IPS DF 4.7 (cell line): ENCODE results near the gene LBP.
"Not testable (repeated sequence)": the region's sequence is repeated elsewhere in the genome, so short reads cannot be mapped to it uniquely, and the experiment has no call there.

Experiments used
- DNase-seq: peaks from one replicate; pipeline ENCODE4 v3.0.0-alpha.2; 2013; ENCODE audit warnings: low spot score; ENCODE audit errors: extremely low read depth

LBP gene

DNA sequence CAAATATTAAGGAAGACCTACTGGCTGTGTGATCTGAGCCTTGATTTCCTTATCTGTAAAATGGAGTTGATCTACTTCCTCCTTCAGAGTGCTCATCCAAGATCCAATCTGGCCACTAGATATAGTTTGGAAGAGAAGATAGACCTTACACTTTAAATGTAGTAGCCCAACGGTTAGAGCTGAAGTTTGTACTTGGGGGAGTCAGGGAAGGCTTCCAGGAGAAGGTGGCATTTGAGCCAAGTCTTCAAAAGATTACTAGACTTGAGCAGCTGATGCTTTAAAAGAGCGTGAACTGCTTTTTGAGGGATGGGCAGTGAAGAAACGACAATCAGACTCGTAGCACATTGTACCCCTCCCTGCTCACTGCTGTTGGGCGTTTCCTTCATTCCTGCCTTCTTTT lies 3.6 kb downstream of the LBP start:
- no peak for DNase-seq

DNA sequence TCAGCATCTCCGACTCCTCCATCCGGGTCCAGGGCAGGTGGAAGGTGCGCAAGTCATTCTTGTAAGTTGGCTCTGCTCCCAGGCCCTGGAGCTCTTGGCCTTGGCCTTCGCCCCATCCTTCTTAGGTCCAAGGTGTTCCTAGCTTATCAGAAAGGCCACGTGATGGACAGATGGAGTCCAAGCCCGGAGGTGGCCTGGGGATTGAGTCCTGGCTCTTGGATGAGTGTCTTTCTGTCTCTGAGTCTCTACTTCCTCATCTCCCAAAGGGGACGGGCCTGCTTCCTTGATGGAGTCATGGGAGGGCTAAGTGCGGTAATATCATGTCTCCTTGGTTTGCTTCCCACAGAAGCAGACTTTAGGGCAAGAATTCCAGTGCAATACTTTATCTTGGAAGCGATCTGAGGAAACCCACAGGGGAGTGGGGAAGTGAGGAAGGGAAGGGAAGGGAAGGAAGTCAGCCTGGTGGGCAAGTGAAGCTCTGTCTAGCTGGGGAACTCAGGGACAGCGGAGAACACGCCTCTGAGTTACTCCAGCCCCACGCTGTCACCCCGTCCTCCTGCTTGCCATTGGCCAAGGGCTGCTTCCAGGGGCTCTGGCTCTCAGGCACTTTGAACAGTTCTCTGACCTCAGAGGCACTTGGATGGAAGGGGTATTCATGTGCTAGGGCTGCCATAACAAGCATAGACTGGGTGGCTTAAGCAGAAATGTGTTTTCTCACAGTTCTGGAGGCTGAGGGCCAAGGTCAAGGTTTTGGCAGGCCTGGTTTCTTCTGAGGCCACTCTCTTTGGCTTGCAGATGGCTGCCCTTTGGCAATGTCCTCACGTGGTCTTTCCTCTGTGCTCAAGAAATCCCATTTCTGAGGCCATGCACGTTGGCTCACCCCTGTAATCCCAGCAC lies 4.8 kb downstream of the LBP start:
- no peak for DNase-seq

DNA sequence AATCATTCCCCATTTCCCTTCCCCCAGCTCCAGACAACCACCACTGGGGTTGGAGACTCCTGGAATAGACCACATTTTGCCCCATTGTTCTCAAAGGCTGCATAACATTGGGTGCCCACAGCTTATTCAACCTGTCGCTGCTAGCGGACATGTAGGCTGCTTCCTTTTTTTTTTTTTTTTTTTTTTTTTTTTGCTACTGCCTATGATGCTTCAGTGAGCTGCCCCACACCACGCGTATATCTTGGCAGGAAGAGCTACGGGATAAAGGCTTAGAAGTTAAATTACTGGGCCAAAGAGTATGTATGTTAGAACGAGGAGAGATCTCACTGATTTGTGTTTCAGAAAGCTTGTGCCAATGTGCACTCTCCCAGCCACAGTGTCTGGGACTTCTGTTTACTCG lies 7.0 kb downstream of the LBP start:
- DNase-seq = no peak

DNA sequence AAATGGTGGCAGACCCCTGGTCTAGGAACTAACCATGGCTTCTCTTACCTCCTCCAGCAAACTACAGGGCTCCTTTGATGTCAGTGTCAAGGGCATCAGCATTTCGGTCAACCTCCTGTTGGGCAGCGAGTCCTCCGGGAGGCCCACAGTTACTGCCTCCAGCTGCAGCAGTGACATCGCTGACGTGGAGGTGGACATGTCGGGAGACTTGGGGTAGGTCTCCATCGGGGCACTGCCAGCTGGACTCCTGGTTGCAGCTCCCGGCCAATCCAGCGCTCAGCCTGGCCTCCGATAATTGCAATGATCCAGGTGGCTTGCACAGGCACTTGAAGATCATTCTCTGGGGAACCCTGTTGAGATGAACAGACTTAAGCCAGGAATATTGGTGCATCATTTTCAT lies 7.9 kb downstream of the LBP start:
- DNase-seq = no peak

DNA sequence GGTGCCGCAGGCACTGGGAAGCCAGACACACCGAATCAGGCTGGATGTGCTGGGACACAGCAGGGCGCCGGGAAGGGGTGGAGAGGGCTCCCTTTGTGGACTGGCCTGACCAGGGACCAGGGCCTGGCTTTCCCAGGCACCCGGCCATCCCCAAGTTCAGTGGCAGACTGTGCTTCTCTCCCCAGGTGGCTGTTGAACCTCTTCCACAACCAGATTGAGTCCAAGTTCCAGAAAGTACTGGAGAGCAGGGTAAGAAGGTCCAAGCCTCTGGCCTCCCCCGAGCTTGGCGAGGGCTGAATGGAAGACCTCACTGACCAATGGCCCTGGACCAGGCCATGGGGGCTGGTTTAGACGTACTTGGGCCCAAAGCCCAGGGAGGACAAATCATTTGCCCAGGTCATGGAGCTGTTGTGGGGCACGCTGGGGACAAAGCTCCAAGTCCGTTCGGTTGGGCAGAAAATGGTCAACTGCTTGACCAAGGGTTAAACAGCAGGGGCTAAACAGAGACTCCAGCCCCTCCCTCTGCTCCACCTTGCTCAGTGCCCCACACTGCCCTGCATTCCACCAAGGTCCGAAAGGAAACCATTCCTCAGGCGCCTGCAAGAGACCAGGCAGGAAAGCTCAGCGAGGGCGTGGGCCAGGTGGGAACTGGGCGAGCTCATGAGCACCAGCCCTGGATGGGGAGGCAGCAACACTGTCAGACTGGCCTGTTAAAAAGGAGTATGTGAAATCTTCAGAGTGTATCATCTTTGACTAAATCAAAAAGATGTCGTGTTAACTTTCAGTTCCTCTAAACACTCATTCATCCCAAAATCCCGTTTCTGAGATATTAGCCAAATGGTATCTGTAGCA lies 9.1 kb downstream of the LBP start:
- DNase-seq = no peak

DNA sequence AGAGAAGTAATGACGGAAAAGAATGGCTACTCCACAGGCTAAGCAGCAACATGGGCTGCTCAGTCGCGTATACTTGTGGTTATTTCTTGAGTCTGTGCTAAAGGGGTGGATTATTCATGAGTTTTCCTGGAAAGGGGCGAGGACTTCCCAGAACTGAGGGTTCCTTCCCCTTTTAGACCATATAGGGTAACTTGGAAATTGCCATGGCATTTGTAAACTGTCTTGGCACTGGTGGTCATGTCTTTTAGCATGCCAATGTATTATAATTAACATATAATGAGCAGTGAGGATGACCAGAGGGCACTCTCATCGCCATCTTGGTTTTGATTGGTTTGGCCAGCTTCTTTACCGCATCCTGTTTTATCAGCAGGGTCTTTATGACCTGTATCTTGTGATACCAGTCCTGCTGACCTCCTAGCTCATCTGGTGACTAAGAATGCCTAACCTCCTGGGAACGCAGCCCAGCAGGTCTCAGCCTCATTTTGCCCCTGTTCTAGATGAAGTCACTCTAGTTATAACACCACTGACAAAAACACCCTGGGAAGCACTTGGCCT lies 11.4 kb downstream of the LBP start:
- no peak for DNase-seq

DNA sequence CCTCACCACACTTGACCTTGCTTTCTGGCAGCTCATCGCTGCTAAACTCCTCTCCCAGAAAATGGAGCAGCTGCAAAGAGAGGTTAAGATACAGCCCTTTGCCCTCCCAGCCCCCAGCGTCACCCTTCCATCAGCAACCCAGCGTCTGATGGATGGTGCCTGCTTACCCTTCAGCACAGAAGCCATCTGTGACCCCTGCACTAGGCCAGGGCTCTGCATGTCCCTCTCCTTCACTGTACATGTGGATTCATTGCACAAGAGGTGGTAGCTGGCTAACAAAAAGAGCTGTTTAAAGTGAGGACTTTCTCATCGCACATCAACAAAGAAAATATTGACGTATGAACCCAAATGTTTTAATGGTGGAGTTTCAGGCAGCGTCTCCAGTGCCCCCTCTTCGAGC lies 12.3 kb downstream of the LBP start:
- no peak for DNase-seq

DNA sequence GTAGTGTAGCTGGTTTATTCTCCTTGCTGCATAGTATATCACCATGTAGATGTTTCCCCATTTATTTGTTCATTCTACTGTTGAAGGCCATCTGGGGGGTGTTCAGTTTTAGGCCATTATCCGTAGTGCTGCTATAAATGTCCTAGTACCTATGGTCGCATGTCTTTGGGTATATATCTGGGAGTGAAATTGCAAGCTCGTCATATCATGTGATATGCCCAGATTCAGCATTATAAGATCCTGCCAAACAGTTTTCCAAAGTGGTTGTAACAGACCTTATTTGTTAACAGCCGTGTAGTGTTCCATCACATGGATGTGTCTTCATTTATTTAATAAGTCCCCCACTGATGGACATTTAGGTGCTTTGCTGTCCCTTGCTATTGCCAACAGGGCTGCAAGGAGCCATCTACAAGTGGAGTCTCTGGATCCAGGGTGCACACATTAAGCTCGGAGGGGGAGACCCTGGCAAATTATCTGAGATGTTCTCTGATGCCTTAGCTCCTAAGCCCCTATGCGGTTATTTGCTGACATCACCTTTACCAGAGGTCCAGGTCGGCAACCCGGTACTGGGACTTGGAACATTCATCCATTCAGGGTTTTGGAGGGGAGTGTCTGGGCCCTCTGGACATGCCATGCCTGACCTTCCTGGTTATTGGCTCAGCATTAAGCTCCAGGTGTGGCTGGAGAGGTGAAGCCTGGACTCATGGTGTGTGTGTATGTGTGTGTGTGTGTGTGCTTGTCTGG lies 16.9 kb downstream of the LBP start:
- DNase-seq = no peak

DNA sequence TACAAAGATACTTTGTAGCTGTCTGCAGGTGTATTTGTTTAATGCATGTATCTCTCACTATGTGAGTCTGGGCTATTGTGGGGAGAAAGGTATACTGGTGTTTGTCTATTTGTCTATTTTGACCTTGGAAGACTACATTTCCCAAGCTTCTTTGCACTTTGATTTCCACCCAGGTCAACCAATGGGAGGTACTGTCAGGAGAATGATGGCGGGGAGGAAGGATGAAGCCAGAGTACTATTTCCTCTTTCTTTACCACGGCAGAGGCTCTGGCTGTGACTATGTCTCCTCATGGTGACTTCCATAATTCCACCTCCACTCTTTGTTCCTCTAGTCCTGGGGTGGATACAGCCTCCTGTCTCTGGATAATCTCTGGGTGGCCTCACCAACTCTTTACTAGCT lies 23.1 kb downstream of the LBP start:
- DNase-seq = no peak

DNA sequence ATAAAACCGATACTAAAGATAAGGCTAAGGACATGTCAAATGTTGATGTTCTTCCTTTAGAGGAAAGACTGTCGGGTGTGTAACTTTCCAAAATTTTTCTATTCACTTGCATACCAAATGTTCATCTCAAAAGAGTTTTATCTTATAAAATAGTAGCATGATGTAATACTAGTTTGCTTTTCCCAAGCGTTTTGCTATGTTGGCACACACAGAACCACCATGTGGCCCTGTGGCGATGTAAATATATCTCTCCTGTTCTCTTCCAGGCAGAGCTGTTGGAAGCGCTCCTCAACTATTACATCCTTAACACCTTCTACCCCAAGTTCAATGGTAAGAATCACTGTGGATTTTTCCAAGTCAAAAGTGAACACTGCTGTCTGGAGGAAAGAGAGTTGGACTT lies 26.5 kb downstream of the LBP start:
- no peak for DNase-seq

DNA sequence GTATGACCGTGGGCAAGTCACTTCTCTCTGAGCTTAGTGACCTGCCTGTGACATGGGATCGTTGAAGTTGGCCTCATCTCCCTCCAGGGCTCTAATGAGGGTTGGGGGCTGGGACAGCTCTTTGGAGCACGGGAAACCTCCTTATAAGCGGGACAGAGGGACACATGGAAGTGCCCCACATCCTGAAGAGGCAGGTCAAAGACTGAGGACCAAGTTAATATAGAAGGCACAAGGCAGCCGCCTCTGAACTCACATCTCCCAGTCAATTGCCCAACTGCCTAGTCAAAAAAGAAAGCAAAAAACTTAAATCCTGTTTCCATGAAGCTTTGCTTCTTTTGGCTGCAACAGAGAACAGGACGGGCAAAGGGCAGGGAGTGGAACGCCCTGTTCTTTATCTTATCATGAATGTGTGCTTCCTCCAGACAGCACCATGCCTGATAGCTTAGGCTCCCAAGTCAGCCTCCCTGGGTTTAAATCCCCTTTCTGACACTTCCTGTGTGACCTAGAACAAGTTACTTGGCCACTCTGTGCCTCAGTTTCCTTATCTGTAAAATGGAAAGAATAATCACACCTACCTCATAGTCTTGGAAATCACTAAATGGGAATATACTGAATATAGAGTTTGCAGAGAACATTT lies 27.1 kb downstream of the LBP start:
- no peak for DNase-seq

DNA sequence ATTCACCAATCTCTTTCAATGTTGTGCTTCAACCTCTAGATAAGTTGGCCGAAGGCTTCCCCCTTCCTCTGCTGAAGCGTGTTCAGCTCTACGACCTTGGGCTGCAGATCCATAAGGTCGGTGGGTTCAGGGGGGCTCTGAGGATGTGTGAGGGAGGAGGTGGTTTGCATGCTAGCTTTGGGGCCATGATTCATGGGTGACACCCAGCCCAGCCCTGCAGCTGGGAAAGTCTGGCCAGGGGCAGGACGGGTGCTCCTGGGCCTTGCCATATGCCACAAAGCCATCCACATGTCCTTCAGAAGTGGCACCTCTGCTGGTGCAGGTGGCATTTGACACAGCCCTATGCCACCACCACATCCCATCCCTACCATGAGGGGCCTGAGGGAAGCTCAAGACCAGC lies 27.6 kb downstream of the LBP start:
- DNase-seq = no peak

DNA sequence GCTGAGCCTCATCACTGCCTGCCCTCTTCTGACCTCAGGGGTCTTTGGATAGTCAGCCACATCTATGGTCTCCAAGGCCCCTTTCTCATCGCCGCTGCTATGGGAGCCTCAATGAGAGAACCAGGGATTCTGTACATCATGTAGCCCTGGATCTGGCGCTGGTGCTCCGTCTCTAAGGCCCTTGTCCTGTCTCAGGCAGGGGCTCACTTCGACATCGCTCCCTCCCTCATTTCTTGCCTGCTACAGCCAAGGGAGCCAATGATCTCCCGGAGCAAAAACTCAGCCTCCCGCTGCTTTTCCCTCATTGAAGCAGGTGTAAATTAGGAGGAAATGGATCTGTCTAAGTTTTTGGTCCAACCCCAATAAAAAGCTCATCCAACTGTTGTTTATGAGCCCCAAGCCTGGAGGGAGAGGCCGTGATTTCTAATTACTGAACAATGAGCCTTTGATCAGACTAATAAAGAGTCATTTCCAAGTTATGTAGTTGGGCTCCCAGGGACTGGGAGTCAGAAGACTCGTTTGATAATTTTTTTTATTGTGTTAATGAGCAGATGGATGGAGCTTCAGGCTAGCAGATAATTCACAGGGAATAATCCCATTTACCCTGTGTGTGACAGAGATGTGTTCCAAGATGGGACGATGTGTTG lies 30.9 kb downstream of the LBP start:
- no peak for DNase-seq

DNA sequence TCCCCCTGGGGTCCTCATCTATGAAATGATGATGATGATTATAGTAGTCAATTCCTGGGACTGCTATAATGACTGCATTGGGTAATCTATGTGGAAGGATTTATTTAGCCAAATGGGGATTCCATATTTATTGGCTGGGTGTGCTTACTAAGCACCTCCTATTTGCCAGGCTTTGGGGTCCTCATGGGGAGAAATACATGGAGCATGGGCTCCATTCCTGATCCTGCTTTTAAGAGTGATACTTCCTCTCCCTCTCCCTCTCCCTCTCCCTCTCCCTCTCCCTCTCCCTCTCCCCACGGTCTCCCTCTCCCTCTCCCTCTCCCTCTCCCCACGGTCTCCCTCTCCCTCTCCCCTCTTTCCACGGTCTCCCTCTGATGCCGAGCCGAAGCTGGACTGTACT lies 31.6 kb downstream of the LBP start:
- DNase-seq = not testable (repeated sequence)

DNA sequence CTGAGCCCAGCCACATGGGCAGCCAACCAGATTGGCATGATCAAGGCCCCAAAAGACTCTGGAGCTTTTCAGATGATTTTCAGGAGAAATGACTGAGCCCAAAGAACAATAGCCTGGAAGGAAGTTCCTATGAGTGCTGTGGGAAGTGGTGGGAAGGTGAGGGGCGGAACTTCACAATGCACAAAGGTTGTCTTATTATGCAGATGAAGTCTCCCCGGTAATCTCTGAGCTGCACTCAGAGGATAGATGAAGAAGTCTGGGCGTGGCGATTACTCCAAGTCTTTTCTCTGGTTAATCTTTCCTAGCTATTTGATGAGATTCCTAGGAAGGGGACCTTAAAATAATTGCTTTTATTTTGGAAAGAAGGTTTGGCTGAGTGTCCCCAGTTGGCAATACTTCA lies 36.9 kb downstream of the LBP start:
- DNase-seq = no peak

DNA sequence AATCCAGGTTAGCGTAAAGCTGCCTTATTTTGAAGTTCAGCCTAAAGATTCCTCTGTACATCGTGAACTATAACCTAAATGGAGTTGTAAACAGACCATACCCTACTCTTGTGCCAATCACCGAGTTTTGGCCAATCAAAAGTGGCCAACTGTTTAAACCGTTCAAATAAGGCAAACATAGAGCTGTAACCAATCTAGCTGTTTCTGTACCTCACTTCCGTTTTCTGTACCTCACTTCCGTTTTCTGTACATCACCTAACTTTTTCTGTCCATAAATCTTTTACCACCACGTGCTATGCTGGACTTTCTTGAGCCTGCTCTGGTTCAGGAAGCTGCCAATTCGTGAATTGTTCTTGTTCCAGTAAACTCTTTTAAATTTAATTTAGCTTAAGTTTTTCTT lies 39.7 kb downstream of the LBP start:
- DNase-seq = no peak

DNA sequence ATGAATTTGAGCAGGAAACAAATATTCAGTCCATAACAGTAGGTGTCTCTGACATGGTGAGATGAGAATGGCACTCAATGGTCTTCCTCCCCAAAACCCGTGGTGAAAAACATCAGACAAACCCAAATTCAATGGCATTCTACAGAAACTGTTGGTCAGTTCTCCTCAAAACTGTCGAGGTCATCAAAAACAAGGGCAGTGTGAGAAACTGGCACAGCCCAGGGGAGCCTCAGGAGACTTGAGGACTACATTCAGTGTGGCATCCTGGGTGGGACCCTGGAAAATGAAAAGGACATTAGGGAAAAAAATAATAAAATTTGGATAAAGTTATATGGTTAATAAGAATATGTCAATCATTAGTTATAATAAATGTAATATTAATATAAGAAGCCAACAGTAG lies 40.6 kb downstream of the LBP start:
- no peak for DNase-seq

DNA sequence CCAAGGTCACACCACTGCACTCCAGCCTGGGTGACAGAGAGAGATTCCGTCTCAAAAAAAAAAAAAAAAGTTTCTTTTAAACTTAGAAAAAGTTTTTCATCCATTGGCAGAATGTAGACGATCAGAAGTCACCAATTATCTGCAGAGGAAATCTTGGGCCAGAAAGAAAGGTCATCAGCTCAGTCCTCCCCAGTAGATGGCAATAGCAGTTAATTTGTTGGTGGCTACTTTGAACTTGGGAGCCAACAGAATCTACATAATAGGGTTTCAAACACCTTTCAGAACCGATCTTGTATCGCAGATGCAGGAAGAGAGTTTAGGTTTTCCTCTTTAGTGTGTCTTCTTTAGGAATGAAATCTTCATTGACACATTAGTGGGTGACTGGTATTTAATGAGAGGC lies 41.7 kb downstream of the LBP start:
- no peak for DNase-seq

DNA sequence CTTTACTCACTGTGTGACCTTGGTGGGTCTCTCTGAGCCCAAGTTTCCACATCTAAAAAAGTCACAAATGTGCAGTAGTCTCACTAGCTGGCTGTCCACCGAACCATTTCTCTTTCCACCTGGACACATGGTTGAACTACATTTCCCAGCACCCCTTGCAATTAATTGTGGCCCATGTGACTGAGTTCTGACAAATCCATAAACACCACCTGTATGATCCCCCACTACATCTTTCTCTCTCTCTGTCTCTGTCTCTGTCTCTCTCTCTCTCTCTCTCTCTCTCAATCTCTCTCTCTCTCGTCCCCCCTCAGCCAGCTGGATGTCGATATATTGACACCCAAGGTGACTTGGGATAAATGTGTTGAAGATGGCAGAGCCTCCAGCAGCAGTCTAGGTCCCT lies 46.1 kb downstream of the LBP start:
- no peak for DNase-seq

DNA sequence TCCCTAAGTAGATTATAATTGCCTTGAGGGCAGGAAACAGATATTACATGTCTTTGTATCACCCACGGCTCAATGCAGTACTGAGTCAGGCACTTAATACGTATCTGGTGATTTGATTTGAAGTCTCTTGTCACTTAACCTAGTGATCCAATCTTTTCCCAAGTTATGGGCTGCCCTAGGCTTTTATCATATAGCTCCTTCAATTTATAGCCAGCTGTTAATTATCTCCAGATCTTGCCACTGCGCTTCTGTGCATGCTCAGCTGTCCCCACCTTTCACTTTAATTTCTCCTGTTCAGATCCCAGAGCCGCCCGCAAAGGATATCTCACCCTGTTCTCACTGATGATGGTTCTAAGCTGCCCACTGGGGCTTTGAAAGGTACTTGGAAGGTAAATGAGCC lies 47.0 kb downstream of the LBP start:
- no peak for DNase-seq

DNA sequence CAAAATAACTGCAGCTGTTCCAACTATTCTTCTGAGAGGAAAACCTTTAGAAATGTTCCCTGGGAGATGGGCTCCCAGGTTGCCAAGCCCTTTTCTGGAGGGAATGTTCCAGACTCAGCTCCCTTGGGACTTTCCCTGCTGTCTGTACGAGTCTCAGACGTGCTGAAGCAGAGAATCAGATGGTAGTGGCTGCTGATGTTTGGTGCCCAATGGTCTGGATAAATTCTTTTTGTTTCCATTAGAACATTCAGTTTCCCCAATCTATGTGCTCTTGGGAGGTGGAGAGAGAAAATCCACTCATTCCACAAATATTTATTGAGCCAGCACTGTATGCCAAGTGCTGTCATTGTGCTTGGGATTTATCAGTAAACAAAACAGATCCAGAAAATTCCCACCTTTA lies 48.9 kb downstream of the LBP start:
- no peak for DNase-seq
